ENCODE data around the gene PES1.
"Not testable (repeated sequence)": the region's sequence is repeated elsewhere in the genome, so short reads cannot be mapped to it uniquely, and the experiment has no call there.

The PES1 gene

GRCh38 chr22:30607939-30608338, 16.2 kb upstream of the PES1 start:
- no peak for DNase-seq

GRCh38 chr22:30607300-30607930, 15.7 kb upstream of the PES1 start:
- no peak for DNase-seq

GRCh38 chr22:30606455-30607299, 15.0 kb upstream of the PES1 start, which contains the start of gene TCN2:
TCN2 (plus strand) TSS chr22:30607174; CDS start chr22:30607332, 158 bp downstream.
- peak; percentile 59 for DNase-seq

- no peak for DNase-seq
These were observed 13.9 kb upstream of the PES1 start for GRCh38 chr22:30605449-30606110.

- DNase-seq = no peak
These were observed 13.0 kb upstream of the PES1 start for GRCh38 chr22:30604723-30605122.

GRCh38 chr22:30603801-30604200, 12.1 kb upstream of the PES1 start:
- no peak for DNase-seq

- no peak for DNase-seq
These were observed 10.3 kb upstream of the PES1 start for GRCh38 chr22:30602049-30602448.

- no peak for DNase-seq
These were observed 9.8 kb upstream of the PES1 start for GRCh38 chr22:30601464-30601863.

GRCh38 chr22:30600921-30601320, 9.2 kb upstream of the PES1 start:
- no peak for DNase-seq

GRCh38 chr22:30598986-30599385, 7.3 kb upstream of the PES1 start:
- DNase-seq = no peak

- DNase-seq = no peak
These were observed 5.2 kb upstream of the PES1 start for GRCh38 chr22:30596886-30597285.

- no peak for DNase-seq
These were observed 4.5 kb upstream of the PES1 start for GRCh38 chr22:30596199-30596598.

- not testable (repeated sequence) for DNase-seq
These were observed 627 bp upstream of the PES1 start for GRCh38 chr22:30592360-30592713.

- no peak for DNase-seq
These were observed 521 bp downstream of the PES1 start for GRCh38 chr22:30591191-30591587.

- no peak for DNase-seq
These were observed 5.3 kb downstream of the PES1 start for GRCh38 chr22:30586414-30586813.

GRCh38 chr22:30584441-30584840, 7.3 kb downstream of the PES1 start:
- DNase-seq = no peak

- no peak for DNase-seq
These were observed 8.7 kb downstream of the PES1 start for GRCh38 chr22:30582788-30583545.

GRCh38 chr22:30582051-30582450, 9.7 kb downstream of the PES1 start:
- no peak for DNase-seq

GRCh38 chr22:30580896-30581295, 10.8 kb downstream of the PES1 start:
- no peak for DNase-seq

- no peak for DNase-seq
These were observed 13.2 kb downstream of the PES1 start for GRCh38 chr22:30578481-30578880.

GRCh38 chr22:30575859-30576258, 15.9 kb downstream of the PES1 start:
- DNase-seq = no peak

GRCh38 chr22:30574997-30575671, 16.6 kb downstream of the PES1 start:
- peak; percentile 61 for DNase-seq

Data from 8988T (cell line).